Esophagus muscularis mucosa (tissue), 4 donors: Measurements from ENCODE around the gene PPP1R12C. TPM values are rescaled to one million over a fixed set of nuclear protein-coding genes. Genes with fewer than 3 reads are reported as not detected.

ENCODE experiments used
- DNase-seq: peaks from one replicate; pipeline ENCODE4 v3.0.0-alpha.2; 2017; ENCODE audit errors: extremely low spot score
- H3K27ac ChIP-seq, 4 donors: fragments of 200-600 bp; sonication (generic); replicated peaks in 1 of 4; 1 replicate in 3 of 4; 2 replicates in 1 of 4; pipeline ENCODE4 v1.5.1; 2016 to 2019; ENCODE audit warnings: mild to moderate bottlenecking in 1 of 4
- H3K27me3 ChIP-seq, 4 donors: fragments of 200-600 bp; sonication (generic); one replicate each; pipeline versions ENCODE4 v1.5.1 to v1.6.0; 2016 to 2019
- H3K36me3 ChIP-seq, 4 donors: fragments of 200-600 bp; sonication (generic); one replicate each; pipeline ENCODE4 v1.5.1; 2016 to 2019
- H3K4me1 ChIP-seq, 4 donors: fragments of 200-600 bp; sonication (generic); one replicate each; pipeline ENCODE4 v1.5.1; 2016 to 2019
- H3K4me3 ChIP-seq, 4 donors: fragments of 200-600 bp; sonication (generic); 1 replicate in 2 of 4; 2 replicates in 2 of 4; pipeline ENCODE4 v1.5.1; 2016 to 2019; ENCODE audit warnings: mild to moderate bottlenecking in 4 of 4, moderate library complexity in 1 of 4
- H3K9me3 ChIP-seq, 4 donors: fragments of 200-600 bp; sonication (generic); 1 replicate in 3 of 4; 2 replicates in 1 of 4; pipeline ENCODE4 v1.5.1; 2016 to 2019
- CTCF ChIP-seq, 3 experiments: fragments of 200-600 bp in 2 of 3; fragments of 450-650 bp in 1 of 3; sonication (generic) in 2 of 3; IDR thresholded peaks; one replicate each; pipeline ENCODE4 v1.5.1; 2017 to 2019; ENCODE audit warnings: antibody characterized with exemption in 3 of 3, mild to moderate bottlenecking in 2 of 3, moderate library complexity in 1 of 3
- EP300 ChIP-seq: sonication (generic); formaldehyde crosslinking; IDR thresholded peaks from one replicate; pipeline ENCODE4 v1.6.1; 2017; ENCODE audit warnings: antibody characterized with exemption
- POLR2A ChIP-seq: fragments of 450-650 bp; IDR thresholded peaks from one replicate; pipeline ENCODE4 v1.6.1; 2017; ENCODE audit warnings: antibody characterized with exemption, moderate library complexity, mild to moderate bottlenecking, low read depth
- POLR2AphosphoS5 ChIP-seq, 2 donors: sonication (generic); formaldehyde crosslinking; IDR thresholded peaks; one replicate each; pipeline ENCODE4 v1.6.1; 2017; ENCODE audit warnings: antibody characterized with exemption in 2 of 2
- whole genome bisulfite sequencing: methylation state at CpG from one replicate; pipeline ENCODE4 v1.1.5; 2018; 5-methylcytosine and 5-hydroxymethylcytosine counted together
- intact Hi-C: fragments of 100-400 bp; cut with DNase I; formaldehyde crosslinking; loops from one replicate; pipeline ENCODE4 v1.15.1; 2023
- total RNA-seq, 4 donors: library from RNA; depleted of rRNA; stranded (reverse); fragments of >200 nt; gene quantifications; one replicate each; pipeline versions ENCODE4 v1.1.0 to v1.2.1, GENCODE V29; 2016

PPP1R12C gene
- total RNA-seq, 4 donors from 2014 or later: 257 to 451 (median 351) TPM

GRCh38 chr19:55088543-55089341, 28.7 kb downstream of the PPP1R12C start:
- intact Hi-C loops: no loop called here
- no peak for DNase-seq
- TF ChIP-seq EP300 (no peak), POLR2AphosphoS5 (IDR thresholded peaks at IDR 0.05) (no peak), POLR2A (no peak), CTCF (IDR thresholded peaks at IDR 0.05) (peak in 2 of 3 experiments; percentile 56 to 80)
- H3K36me3 ChIP-seq: peaks cover 27 to 37% (median 34%) of the 10 kb centered on the region in 4 donors
- WGBS: 45% methylated on average over 17 of the region's 18 CpGs
- no peaks in the 10 kb centered on the region for H3K9me3 ChIP-seq
- H3K27me3 ChIP-seq: peaks cover 3 to 31% (median 15%) of the 10 kb centered on the region in 4 donors
- no peak overlapping the region for H3K4me3 ChIP-seq
- peaks cover 22 to 40% (median 33%) of the 10 kb centered on the region in 4 donors for H3K4me1 ChIP-seq
- peak overlapping the region; percentile 20 to 53 (median 44) for H3K27ac ChIP-seq

- TF ChIP-seq CTCF (IDR thresholded peaks at IDR 0.05) (no peak), EP300 (no peak), POLR2AphosphoS5 (IDR thresholded peaks at IDR 0.05) (no peak), POLR2A (no peak)
- Histone ChIP-seq H3K36me3 (peaks cover 26 to 36% (median 33%) of the 10 kb centered on the region in 4 donors), H3K27ac (peak overlapping the region; percentile 20 to 53 (median 44)), H3K4me1 (peaks cover 22 to 44% (median 33%) of the 10 kb centered on the region in 4 donors), H3K4me3 (peak overlapping the region in 3 of 4 donors; percentile 53 to 60 (median 56)), H3K9me3 (no peaks in the 10 kb centered on the region), H3K27me3 (peaks cover 9 to 38% (median 22%) of the 10 kb centered on the region in 4 donors)
- intact Hi-C loops: no loop called here
- WGBS: 73% methylated on average over 12 of the region's 12 CpGs
- no peak for DNase-seq
These were observed 29.4 kb downstream of the PPP1R12C start for GRCh38 chr19:55088021-55088451.

GRCh38 chr19:55087542-55087901, 29.9 kb downstream of the PPP1R12C start:
- no peak for DNase-seq
- no peaks in the 10 kb centered on the region for H3K9me3 ChIP-seq
- H3K27ac ChIP-seq: peak overlapping the region in 3 of 4 donors; percentile 20 to 47 (median 41)
- peaks cover 9 to 43% (median 28%) of the 10 kb centered on the region in 4 donors for H3K27me3 ChIP-seq
- 30% methylated on average over 10 of the region's 17 CpGs for WGBS
- TF ChIP-seq CTCF (IDR thresholded peaks at IDR 0.05) (no peak), POLR2AphosphoS5 (IDR thresholded peaks at IDR 0.05) (no peak), POLR2A (no peak), EP300 (no peak)
- peak overlapping the region; percentile 51 to 60 (median 54) for H3K4me3 ChIP-seq
- H3K4me1 ChIP-seq: peaks cover 22 to 48% (median 35%) of the 10 kb centered on the region in 4 donors
- intact Hi-C loops: no loop called here
- H3K36me3 ChIP-seq: peaks cover 21 to 31% (median 28%) of the 10 kb centered on the region in 4 donors

GRCh38 chr19:55086730-55087541, 30.5 kb downstream of the PPP1R12C start:
- Histone ChIP-seq H3K4me3 (peak overlapping the region; percentile 51 to 60 (median 54)), H3K4me1 (peaks cover 26 to 54% (median 41%) of the 10 kb centered on the region in 4 donors), H3K36me3 (peaks cover 15 to 25% (median 22%) of the 10 kb centered on the region in 4 donors), H3K27me3 (peaks cover 14 to 49% (median 33%) of the 10 kb centered on the region in 4 donors), H3K9me3 (no peaks in the 10 kb centered on the region), H3K27ac (peak overlapping the region in 3 of 4 donors; percentile 20 to 47 (median 41))
- intact Hi-C loops: no loop called here
- DNase-seq: peak; percentile 98
- TF ChIP-seq POLR2AphosphoS5 (IDR thresholded peaks at IDR 0.05) (peak; percentile 80 to 83), POLR2A (no peak)
- WGBS: 5% methylated on average over 28 of the region's 74 CpGs
